ENCODE results near the gene D2HGDH.

GRCh38 chr2:241797441-241798080 lies 63.1 kb downstream of the D2HGDH start:
- TF ChIP-seq CTCF (IDR thresholded peaks at IDR 0.05) = no peak
- TF ChIP-seq POLR2AphosphoS5 (IDR thresholded peaks at IDR 0.05) = no peak
- no peak for TF ChIP-seq EP300 (IDR thresholded peaks at IDR 0.05)

Data from sigmoid colon (tissue), 4 donors.